Endothelial cell of umbilical vein (primary cell): ENCODE results near the gene GGTLC2. TPM values are rescaled to one million over a fixed set of nuclear protein-coding genes. Genes with fewer than 3 reads are reported as not detected.
A peak's percentile ranks its signal among the peaks of the same experiment; 100 is the strongest.

Experiments
- BruUV-seq: library from RNA; stranded (reverse); fragments of 400-500 nt; replicated peaks from 2 replicates; lab custom pipeline; 2021; lab: Mats Ljungman, UMichigan
- CTCF ChIA-PET: fragments of 300-600, 350-600 bp; sonication (Branson Sonifier 250); formaldehyde crosslinking; loops from one replicate; lab custom pipeline; 2021; ENCODE audit warnings: antibody characterized with exemption, inconsistent platforms; lab: Charles Lee
- POLR2A ChIA-PET: fragments of 300-600, 350-600 bp; sonication (Branson Sonifier 250); formaldehyde crosslinking; loops from one replicate; lab custom pipeline; 2021; ENCODE audit warnings: antibody characterized with exemption, inconsistent platforms; lab: Charles Lee
- DNase-seq: peaks from one replicate; pipeline ENCODE4 v3.0.0-alpha.2; 2011; ENCODE audit warnings: low read depth, low spot score
- FAIRE-seq: peaks from 2 replicates; lab custom pipeline; 2011; peaks lifted over from hg19 to GRCh38; lab: Jason Lieb, UNC
- H2AFZ ChIP-seq: 2 replicates; pipeline ENCODE4 v1.6.0; 2012; ENCODE audit warnings: low read depth, low read length, control low read depth, inconsistent platforms
- H3K27ac ChIP-seq: 2 replicates; pipeline ENCODE4 v1.5.1; 2011; ENCODE audit warnings: low read depth, mild to moderate bottlenecking, control low read depth, low read length, moderate library complexity; ENCODE audit not compliant: insufficient read depth
- H3K27me3 ChIP-seq, 2 experiments: 2 replicates each; pipeline versions ENCODE4 v1.6.0 to v1.6.1; 2011; ENCODE audit warnings: low read length in 2 of 2, mixed read lengths in 1 of 2; ENCODE audit not compliant: control insufficient read depth in 2 of 2, insufficient read depth in 2 of 2
- H3K36me3 ChIP-seq, 2 experiments: 2 replicates in 1 of 2; 3 replicates in 1 of 2; pipeline ENCODE4 v1.5.1; 2011; ENCODE audit warnings: low read length in 2 of 2, mild to moderate bottlenecking in 1 of 2, moderate library complexity in 1 of 2; ENCODE audit not compliant: control insufficient read depth in 2 of 2, insufficient read depth in 2 of 2; ENCODE audit errors: extremely low read depth in 1 of 2
- H3K4me1 ChIP-seq: 3 replicates; pipeline ENCODE4 v1.5.1; 2011; ENCODE audit warnings: mild to moderate bottlenecking, low read length; ENCODE audit not compliant: control insufficient read depth, insufficient read depth; ENCODE audit errors: extremely low read depth
- H3K4me2 ChIP-seq: 2 replicates; pipeline ENCODE4 v1.6.1; 2011; ENCODE audit warnings: low read length, control low read depth, mixed read lengths; ENCODE audit not compliant: insufficient read depth
- H3K4me3 ChIP-seq, 3 experiments: fragments of 200-600 bp in 1 of 3; sonication (generic), shearing (Covaris generic) in 1 of 3; replicated peaks in 1 of 3; 2 replicates each; pipeline ENCODE4 v1.5.1; 2011 to 2016; ENCODE audit warnings: control low read depth in 3 of 3, low read length in 3 of 3, mild to moderate bottlenecking in 2 of 3, inconsistent platforms in 1 of 3, low read depth in 1 of 3, moderate library complexity in 1 of 3; ENCODE audit not compliant: insufficient read depth in 1 of 3
- H3K79me2 ChIP-seq: 2 replicates; pipeline ENCODE4 v1.6.0; 2012; ENCODE audit warnings: low read length, inconsistent platforms; ENCODE audit not compliant: control insufficient read depth, insufficient read depth
- H3K9ac ChIP-seq: replicated peaks from 2 replicates; pipeline ENCODE3; 2011; ENCODE audit warnings: low read length, control low read depth; ENCODE audit not compliant: insufficient read depth; ENCODE audit errors: extremely low read depth
- H3K9me1 ChIP-seq: replicated peaks from 3 replicates; pipeline ENCODE4 v1.6.0; 2011; ENCODE audit warnings: mild to moderate bottlenecking, low read length; ENCODE audit not compliant: control insufficient read depth, insufficient read depth; ENCODE audit errors: extremely low read depth
- H3K9me3 ChIP-seq: replicated peaks from 2 replicates; pipeline ENCODE4 v1.5.1; 2012; ENCODE audit warnings: low read length, inconsistent platforms; ENCODE audit not compliant: control insufficient read depth, insufficient read depth
- H4K20me1 ChIP-seq: replicated peaks from 2 replicates; pipeline ENCODE3; 2011; ENCODE audit warnings: mild to moderate bottlenecking, low read length; ENCODE audit not compliant: control insufficient read depth, insufficient read depth; ENCODE audit errors: extremely low read depth
- CTCF ChIP-seq, 2 donors: IDR thresholded peaks; 1 replicate in 1 of 2; 2 replicates in 1 of 2; pipeline ENCODE4 v1.5.1; 2011; ENCODE audit warnings: low read length in 2 of 2, mild to moderate bottlenecking in 2 of 2, moderate library complexity in 2 of 2, control low read depth in 1 of 2, inconsistent platforms in 1 of 2, low read depth in 1 of 2; ENCODE audit not compliant: insufficient read depth in 1 of 2; ENCODE audit errors: extremely low read depth in 1 of 2
- EZH2 ChIP-seq: IDR thresholded peaks from 2 replicates; pipeline ENCODE4 v1.6.1; 2012; ENCODE audit warnings: borderline replicate concordance, low read depth, mild to moderate bottlenecking, moderate library complexity, low read length, inconsistent platforms; ENCODE audit not compliant: severe bottlenecking
- FOS ChIP-seq: IDR thresholded peaks from 2 replicates; pipeline ENCODE4 v1.6.1; 2011; ENCODE audit warnings: mild to moderate bottlenecking, low read length, moderate library complexity, borderline replicate concordance; ENCODE audit not compliant: insufficient read depth
- GATA2 ChIP-seq: IDR thresholded peaks from 2 replicates; pipeline ENCODE4 v1.7.0; 2011; ENCODE audit warnings: low read depth, mild to moderate bottlenecking, moderate library complexity, mixed read lengths, low read length; ENCODE audit not compliant: insufficient read length, insufficient read depth
- MYC ChIP-seq: IDR thresholded peaks from one replicate; pipeline ENCODE4 v1.6.1; 2011; ENCODE audit warnings: mild to moderate bottlenecking, low read depth, low read length
- POLR2A ChIP-seq: IDR thresholded peaks from 2 replicates; pipeline ENCODE4 v1.6.1; 2012; ENCODE audit warnings: low read depth, mild to moderate bottlenecking, control low read depth, low read length
- POLR2AphosphoS5 ChIP-seq: IDR thresholded peaks from 2 replicates; pipeline ENCODE4 v1.6.1; 2012; ENCODE audit warnings: low read depth, mild to moderate bottlenecking, control low read depth, low read length, moderate library complexity; ENCODE audit not compliant: insufficient read depth
- dilution Hi-C: fragments of 300-500 bp; cut with MboI; formaldehyde crosslinking; loops from one replicate; pipeline ENCODE4 v1.15.0; 2019; ENCODE audit warnings: low sequenced_read_pairs; ENCODE audit not compliant: extremely low pct_ligation_motif_present
- intact Hi-C: fragments of 100-400 bp; cut with micrococcal nuclease; formaldehyde crosslinking; loops from one replicate; pipeline ENCODE4 v1.10.0; 2022
- polyA plus RNA-seq, 4 experiments: library from polyadenylated mRNA; depleted of rRNA in 3 of 4; stranded (reverse) in 3 of 4; unstranded in 1 of 4; fragments of >200 nt; gene quantifications; 2 replicates each; pipeline versions ENCODE4 v1.2.1 to v1.2.3, GENCODE V29; 2011 to 2012; ENCODE audit warnings: missing spikeins in 1 of 4
- total RNA-seq: library from RNA; stranded (reverse); gene quantifications from 2 replicates; pipeline ENCODE4 v1.2.3, GENCODE V29; 2021
- TF ChIP-seq, protein P1 (sequence below): IDR thresholded peaks from 2 replicates; pipeline ENCODE4 v1.6.1; 2011; ENCODE audit not compliant: insufficient read depth, insufficient read length

The GGTLC2 gene
- total and polyA plus RNA-seq, 2 donors (not counting 3 experiments of a cell fraction or from before 2014, with no cell fraction given), result not detected

- no TSS peak for BruUV-seq
- intact Hi-C loops (loop anchor here (10.0 kb wide), 1 partner anchor 103 kb away; no protein-coding TSS in a partner anchor), dilution Hi-C loops (no loop called here)
- DNase-seq (peak; percentile 67), FAIRE-seq (peak; percentile 97)
- no peaks in the 10 kb centered on the region for H3K36me3 ChIP-seq
- H2AFZ ChIP-seq, result no peak overlapping the region
- H3K9me1 ChIP-seq, result no peaks in the 10 kb centered on the region
- H3K4me1 ChIP-seq, result peaks cover 2% of the 10 kb centered on the region
- H3K4me2 ChIP-seq, result no peak overlapping the region
- H3K9me3 ChIP-seq, result no peaks in the 10 kb centered on the region
- H3K9ac ChIP-seq, result no peak overlapping the region
- H3K79me2 ChIP-seq, result no peaks in the 10 kb centered on the region
- no peak overlapping the region for H3K27ac ChIP-seq
- H3K4me3 ChIP-seq, result no peak overlapping the region
- TF ChIP-seq MYC (no peak), CTCF (IDR thresholded peaks at IDR 0.05; ENCODE audit: extremely low read depth in 1 of 2, insufficient read depth in 1 of 2, low read depth in 1 of 2, low read length in 2 of 2) (peak; percentile 70 to 73), GATA2 (no peak), POLR2AphosphoS5 (no peak), POLR2A (no peak), FOS (no peak), EZH2 (no peak)
- TF ChIP-seq, protein P1, sequence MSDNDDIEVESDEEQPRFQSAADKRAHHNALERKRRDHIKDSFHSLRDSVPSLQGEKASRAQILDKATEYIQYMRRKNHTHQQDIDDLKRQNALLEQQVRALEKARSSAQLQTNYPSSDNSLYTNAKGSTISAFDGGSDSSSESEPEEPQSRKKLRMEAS, result no peak
- no peaks in the 10 kb centered on the region for H4K20me1 ChIP-seq
- ChIA-PET CTCF (no interaction called here), POLR2A (no interaction called here)
- peaks cover 2 to 10% of the 10 kb centered on the region in 2 experiments for H3K27me3 ChIP-seq
Measured at GRCh38 chr22:22687638-22688500, 43.5 kb downstream of the GGTLC2 start.
